ENCODE results near the gene IDH1. TPM values are rescaled to one million over a fixed set of nuclear protein-coding genes. Genes with fewer than 3 reads are reported as not detected.

IDH1 gene
- 115 and 191 TPM in 2 replicates for total RNA-seq

DNA sequence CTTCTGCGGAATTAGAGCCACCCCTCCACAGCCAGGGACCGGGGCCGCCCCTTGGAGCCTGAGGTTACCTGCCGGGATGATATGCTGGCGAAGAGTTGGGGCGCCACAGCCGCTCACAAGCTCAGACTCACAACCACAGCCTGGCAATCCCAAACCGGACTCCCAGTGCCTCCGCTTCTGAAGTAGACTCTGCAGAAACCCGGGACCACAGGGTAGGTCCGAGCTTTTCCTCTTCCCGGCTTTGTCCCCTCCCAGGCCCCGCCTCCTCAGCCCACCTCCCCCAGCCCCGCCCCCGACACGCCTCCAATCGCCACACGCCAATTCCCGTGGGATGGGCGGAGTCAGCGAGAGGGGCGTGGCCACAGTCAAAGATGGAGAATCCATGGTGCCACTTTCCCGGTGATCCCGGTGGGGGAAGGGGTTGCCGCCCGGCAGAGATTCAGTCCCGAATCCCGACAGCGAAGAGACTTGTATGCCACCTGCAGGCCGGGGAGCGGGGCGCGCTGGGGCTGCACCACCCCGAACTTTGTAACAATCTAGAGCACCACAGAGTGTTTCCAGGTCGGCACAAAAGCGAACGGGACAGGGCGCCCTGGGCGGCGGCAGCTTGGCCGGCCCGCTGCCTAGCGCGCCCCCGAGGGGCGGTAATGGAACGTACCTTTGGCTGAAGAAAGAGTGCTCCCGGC lies at the start of gene IDH1:
Gene IDH1, minus strand, starts transcription at position 201 of the 686 bp plus-strand sequence. CDS start 3,520 bp downstream, outside the sequence.

DNA sequence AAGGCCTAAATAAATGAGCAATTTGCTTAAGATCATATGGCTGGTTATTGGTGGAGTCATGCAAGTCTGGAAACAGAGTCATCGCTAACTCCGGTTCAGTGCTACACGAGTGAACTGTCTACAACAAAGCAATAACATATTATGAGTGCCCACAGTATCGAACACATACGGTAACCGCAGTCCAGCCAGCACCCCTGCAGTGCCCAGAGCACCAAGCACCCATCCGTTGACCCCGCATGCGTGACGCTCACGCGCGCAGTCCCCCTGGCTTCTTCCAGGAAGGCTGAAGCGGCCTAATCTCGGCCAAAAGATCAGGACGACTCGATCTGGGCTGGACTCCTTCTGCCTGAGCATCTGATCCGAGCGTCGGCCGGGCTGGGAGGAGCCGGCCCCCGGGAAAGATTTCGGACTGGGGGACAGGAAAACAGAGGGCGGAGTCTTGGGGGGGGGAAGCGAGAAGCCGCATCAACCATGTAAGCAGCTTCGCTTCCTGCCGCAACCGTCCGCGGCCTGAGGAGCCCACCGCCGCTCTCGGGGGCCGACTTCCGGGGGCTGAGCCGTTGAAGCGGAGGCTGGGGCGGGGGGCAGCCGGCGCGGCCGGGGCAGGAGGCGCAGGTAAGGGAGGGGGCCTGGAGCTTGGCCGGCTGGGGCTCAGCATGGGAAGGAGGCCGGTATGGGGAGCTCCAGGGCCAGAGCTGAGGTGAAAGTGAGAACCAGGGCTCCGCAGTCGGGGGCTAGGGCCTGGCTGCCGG lies 11.1 kb upstream of the IDH1 start, which contains the start of gene PIKFYVE:
Gene PIKFYVE, plus strand, starts transcription at position 455 of the 752 bp plus-strand sequence. CDS start 5,265 bp downstream, outside the sequence.

DNA sequence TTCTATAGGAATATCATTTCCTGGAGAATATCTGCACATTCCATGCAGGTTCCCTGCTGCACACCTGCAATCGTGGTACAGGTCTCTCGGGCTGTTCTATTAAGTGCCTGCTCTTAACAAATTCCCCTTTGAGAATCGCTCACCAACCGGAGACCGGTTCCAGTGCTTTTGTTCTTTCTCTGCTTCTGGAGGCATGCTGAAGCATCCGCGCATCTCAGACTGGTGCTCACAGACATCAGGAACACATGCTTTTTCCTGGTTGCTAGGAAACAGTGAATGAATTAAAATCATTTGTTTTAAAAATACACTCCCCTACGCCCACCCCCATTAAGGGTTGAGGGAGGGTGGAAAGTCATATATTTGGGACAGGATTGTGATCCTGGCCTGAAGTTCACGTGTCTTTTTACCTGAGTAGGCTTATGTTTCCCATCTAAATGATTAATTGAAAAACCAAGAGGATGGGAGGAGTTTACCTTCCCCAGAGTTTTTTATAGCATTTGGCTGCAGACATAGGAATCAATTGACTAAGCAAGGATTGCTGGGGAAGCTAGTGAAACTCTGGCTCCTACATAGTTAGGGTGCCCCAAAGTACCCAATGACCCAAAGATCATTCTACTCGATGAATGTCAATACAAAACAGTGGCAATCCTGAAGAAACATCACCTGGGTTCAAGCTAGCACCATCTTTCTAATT lies 64.9 kb downstream of the IDH1 start, which contains the start of gene C2orf80:
Gene C2orf80, minus strand, starts transcription at position 221 of the 694 bp plus-strand sequence. CDS start 3,044 bp downstream, outside the sequence.

Other genes with a start within 250 kb of the IDH1 start
- 8.1 and 11.1 TPM in 2 replicates for gene PLEKHM3, start 229.5 kb downstream of the IDH1 start, total RNA-seq
- gene CRYGD, start 130.5 kb downstream of the IDH1 start, total RNA-seq = not detected in 2 replicates
- gene CRYGC, start 125.2 kb downstream of the IDH1 start, total RNA-seq = not detected in 2 replicates
- not detected in 2 replicates for gene CRYGB, start 108.9 kb downstream of the IDH1 start, total RNA-seq
- gene CRYGA, start 91.5 kb downstream of the IDH1 start, total RNA-seq = not detected in 2 replicates
- not detected in 2 replicates for gene C2orf80, start 65.0 kb downstream of the IDH1 start, total RNA-seq
- gene PIKFYVE, start 11.2 kb upstream of the IDH1 start, total RNA-seq = 21.4 and 28.4 TPM in 2 replicates
- under 0.01 TPM in 1 of 2 replicates, not detected in the other for gene PTH2R, start 151.7 kb upstream of the IDH1 start, total RNA-seq